Measurements from ENCODE around the gene CXorf65.

GRCh38 chrX:71105628-71106027 is 912 bp downstream of the CXorf65 start:
- TF ChIP-seq CTCF (IDR thresholded peaks at IDR 0.05) (no peak), EP300 (IDR thresholded peaks at IDR 0.05) (no peak), POLR2AphosphoS5 (IDR thresholded peaks at IDR 0.05) (no peak)

Measured in upper lobe of left lung (tissue), 4 donors.